Left forelimb (tissue), 1 donor: ENCODE data around the gene ATF6B.
"Not testable (repeated sequence)": the region's sequence is repeated elsewhere in the genome, so short reads cannot be mapped to it uniquely, and the experiment has no call there.

ENCODE experiments used
- DNase-seq: peaks from one replicate; pipeline ENCODE4 v3.0.0-alpha.2; 2018; ENCODE audit warnings: low spot score

ATF6B gene

DNA sequence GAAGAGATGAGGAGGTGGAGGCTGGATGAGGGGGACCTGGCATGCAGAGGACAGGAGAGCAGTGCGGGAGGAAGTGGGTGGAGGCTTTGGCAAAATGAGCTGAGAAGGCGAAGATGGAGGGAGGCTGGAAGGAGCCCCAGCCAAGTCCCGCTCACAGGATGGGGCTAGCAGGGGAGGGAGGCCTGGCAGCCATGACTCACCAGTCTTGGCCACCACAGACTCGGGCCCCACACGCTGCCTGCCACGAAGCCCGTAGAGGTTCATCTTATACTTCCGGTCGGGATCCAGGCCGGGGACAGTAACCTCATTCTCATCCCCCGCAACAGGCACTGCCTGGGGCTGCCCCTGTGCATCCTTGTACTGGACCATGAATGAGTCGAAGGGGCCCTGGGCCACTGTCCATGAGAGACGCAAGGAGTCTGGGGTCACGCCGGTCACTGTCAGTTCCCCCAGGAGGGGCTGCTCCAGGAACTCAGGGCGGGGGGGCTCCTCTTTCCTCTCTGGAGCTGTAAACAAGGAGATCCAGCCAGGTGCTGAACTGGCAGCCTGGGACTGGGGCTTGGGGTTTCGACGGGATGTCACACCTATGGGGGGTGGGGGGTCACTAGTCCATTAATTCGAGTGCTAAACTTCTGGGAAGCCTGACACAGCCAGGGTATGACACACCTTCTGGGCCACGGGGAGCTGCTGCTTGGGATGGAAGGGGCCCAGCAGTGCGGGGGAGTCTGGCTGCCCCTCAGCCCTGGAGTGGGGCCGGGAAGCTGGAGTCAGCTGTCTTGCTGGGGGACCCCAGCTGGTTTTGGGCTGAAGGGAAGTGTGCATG lies 46.7 kb downstream of the ATF6B start:
- DNase-seq: peak; percentile 83

DNA sequence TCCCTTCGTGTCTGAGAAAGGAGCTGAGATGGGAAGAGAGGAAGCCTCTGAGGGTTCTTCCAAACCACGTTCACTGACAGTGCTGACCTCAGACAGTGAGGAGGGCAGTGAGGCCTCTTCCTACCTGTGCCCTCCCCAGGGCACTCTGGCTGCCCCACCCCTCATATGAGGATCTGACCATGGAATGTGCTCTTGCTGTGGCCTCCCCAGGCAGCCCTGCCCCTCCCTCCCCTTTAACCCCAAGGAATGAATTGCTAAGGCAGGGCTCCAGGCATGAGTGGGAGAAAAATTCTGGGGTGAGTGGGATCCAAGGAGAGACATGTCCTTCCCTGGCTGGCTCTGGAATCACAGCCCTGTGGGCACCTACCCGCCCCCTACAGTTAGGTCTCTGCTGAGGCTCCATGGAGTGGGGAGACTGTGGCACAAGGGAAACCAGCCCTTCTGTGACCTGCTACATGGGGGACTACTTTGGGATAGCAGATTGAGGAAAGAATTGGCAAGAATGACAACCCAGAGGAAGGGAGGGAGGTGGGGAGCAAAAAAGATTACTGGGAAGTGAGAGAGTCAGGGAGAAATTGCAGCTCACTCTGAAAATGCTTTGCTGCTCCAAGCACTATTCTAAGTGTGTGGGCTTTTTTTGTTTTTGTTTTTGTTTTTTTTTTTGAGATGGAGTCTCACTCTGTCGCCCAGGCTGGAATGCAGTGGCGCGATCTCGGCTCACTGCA lies 48.3 kb downstream of the ATF6B start:
- DNase-seq: no peak

DNA sequence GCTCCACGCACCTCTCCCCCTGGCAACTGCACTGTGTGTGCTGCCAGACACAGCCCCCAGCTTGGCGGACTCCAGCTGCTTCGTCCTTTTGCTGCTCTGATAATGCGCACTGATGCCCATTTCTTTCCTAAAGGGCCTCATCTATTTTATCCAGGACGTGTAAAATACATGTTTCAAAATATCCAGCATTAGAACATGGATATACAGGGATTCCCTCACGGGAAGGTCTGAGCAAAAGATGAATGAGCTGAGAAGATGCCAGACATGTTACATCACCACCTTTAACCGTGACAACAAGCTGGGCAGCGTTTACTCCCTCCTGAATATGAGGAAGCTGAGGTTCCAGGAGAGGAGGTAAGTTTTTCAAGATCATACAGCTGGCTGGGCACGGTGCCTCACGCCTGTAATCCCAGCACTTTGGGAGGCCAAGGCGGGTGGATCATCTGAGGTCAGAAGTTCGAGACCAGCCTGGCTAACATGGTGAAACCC lies 51.7 kb downstream of the ATF6B start:
- DNase-seq: no peak

DNA sequence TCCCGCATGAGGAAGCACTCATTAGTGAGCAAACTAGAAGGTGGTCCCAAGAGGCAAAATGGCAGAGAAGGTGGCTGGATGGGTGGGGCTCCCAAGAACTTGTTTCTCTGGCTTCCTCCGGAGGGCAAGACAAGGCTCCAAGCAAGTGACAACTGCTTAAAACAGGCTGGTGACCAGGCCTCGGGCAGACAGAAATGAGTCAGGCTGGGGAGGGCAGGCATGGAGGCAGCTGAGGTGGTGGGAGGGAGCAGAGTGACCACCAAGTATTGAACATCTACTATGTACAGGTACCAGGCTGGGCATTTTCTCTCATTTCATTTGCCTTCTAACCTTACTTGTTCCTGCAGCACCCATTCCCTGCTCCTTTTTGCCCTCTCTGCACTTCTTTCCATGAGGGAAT lies 52.3 kb downstream of the ATF6B start:
- DNase-seq: no peak

DNA sequence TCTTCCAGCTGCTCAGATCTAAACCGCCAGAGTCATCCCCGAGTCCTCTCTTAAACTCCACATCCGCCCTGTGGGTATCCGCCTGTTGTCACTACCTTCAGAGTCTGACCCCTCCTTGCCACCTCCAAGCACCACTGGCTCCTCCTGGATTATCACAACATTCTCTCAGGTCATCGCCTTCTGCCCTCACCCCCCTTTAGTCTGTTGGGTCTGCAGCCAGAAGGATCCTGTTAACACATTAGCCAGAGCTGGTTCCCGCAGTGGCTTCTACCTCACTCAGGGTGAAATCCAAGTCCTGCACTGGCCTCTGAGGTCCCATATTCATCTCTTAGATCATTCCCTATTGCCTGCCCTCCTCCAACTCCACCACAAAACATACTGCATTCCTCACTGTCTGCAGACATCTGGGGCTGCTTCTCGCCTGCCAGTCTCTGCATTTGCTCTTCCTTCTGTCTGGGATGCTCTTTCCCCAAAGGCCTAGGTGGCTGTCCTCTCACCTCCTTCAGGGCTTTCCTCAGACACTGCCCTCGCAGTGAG lies 53.0 kb downstream of the ATF6B start:
- DNase-seq: no peak

DNA sequence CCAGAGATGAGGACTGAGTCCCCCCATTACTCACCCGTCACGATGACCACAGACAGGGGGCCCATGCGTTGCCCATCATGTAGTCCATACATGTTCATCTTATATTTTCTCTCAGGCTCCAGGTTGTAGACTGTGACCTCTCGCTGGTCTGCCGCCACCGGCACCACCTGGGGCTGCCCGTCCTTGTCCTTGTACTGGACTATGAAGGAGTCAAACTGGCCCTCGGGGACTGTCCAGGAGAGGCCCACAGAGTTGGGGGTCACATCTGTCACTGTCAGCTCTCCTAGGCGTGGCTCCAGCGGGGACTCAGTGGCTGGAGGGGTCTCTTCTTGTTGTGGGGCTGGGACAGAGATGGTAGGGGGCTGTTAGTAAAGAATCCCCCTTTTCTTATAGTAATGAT lies 54.4 kb downstream of the ATF6B start:
- DNase-seq: no peak

DNA sequence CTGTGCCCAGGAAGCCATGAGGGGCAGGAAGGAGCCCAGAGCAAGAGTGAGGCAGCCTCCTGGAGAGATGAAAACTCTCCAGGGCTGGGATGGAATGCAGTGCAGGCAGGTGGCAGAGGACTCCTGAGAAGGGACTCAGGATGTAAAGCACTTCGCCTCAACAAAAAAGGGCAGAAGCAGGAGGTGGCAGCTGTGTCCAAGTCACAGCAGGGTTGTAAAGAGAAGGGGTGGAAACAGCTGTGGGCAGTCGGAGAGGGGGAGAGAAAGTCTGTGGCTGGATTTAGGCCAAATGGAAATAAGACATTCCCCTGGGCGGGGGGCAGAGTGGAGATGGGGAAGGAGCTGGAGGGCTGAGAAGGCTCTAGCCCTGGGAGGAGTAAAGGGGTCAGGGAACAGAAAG lies 54.9 kb downstream of the ATF6B start:
- DNase-seq: no peak

DNA sequence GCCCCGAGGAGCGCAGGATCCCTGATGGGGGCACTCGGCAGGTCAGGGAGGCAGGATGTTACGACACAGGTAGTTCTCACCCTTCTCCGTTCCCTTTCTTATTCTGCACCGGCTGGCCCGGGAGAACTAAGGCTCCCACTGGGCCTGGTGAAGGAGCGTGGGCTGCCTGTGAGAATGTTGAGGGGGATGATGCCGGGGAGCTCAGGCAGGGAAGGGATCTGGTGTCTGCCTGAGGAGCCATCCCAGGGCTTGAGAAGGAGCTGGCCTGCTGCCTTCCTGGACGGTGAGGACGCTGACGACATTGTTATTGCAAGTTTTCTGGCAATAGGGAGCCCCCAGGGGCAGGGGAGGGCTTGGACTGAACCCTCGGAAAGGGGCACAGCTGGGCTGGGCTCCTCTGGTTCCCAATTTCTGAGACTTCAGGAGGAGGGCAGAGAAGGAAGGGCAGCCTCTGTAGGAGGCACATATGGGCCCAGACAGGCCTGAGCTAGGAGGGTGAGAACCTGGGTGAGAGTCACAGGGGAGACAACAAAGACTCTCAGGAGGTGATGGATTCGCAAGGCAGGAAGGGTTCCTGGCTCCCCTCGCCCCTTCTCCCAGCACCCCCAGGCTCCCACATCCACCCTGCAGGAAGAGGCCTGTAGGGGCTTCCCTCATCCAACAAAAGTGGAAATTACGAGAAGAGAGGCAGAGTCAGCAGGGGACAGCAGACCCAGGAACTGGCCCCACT lies 57.1 kb downstream of the ATF6B start:
- DNase-seq: no peak

DNA sequence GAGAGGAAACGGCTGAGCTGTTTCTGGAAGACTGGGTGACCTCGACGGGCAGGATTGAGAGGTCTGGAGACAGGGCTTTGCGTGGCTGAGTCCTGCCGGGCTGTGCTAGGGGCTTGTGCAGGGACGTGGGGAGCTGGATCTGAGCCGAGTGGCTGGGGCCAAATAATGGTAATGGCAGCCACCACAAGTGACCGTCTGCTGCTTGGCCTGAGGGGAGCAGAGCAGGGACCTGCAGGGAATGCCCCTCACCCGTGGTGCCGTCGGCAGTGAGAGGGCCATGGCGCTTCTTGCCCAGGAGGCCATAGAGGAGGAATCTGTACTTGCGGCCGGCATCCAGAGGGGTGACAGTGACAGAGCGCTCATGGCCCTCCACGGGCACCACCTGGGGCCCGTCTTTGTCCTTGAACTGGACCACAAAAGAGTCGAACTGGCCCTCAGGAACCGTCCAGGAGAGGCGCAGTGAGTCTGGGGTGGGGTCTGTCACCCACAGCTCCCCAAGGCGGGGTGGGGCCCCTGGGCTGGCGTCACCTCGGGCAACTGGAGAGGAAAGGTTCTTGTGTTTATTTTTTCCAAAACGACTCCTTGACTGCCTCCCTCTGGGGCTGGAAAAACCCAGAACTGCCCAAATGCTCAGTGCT lies 58.0 kb downstream of the ATF6B start:
- DNase-seq: no peak

DNA sequence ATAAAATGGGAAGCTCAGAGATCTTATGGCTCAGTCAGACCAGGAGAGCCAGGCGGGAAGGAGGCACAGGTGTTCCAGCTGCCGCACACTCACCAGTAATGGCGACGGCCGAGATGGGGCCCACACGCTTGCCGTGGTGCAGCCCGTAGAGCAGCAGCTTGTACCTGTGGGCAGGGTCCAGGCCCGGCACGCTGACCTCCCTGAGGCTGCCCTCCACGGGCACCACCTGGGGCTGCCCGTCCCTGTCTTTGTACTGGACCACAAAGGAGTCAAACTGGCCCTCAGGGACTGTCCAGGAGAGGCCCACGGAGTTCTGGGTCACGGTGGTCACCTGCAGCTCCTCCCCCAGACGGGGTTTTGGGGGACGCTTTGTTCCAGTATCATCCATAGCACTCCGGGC lies 58.6 kb downstream of the ATF6B start:
- DNase-seq: no peak

DNA sequence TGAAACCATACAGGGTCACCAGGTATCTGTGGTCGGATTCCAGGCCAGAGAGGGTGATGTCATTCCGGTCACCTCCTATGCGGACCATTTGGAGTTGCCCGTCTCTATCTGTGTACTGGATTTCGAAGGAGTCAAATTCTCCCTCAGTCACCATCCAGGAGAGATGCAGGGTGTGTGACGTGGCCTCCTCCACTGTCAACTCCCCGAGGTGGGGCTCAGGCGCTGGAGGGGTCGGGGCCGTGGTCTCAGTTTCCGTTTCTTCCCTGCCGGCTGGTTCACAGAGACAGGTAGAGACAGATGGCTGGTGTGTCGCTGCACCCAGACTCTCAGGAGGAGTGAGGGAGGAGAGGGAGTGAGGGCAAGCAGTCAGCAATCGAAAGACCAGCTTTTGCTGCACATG lies 59.2 kb downstream of the ATF6B start:
- DNase-seq: no peak

DNA sequence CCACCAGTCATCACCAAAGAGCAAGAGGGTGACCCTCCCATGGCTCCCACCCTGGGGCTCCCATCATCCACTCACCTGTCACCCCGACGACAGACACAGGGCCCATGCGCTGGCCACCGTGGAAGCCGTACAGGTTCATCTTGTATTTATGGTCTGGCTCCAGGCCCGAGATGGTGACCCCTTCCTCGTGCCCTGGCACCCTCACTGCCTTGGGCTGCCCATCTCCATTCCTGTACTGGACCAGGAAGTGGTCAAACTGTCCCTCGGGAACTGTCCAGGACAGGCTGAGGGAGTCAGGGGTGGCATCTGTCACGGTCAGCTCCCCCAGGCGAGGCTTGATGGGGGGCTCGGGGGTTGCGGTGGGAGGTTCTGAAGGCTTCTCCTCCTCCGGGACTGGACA lies 59.7 kb downstream of the ATF6B start:
- DNase-seq: not testable (repeated sequence)

DNA sequence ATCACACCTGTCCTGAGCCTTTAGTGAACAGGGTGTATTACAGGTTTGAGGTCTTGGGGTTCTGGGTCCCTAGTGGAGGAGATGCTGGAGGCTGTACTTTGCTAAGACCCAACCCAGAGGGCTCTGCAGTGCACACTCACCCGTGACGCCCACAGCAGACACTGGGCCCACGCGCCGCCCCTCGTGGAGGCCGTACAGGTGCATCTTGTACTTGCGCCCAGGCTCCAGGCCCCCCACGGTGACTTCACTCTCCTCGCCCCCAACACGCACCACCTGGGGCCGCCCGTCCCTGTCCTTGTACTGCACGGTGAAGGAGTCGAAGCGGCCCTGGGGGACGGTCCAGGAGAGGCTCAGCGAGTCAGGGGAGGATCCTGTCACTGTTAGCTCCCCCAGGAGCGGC lies 60.5 kb downstream of the ATF6B start:
- DNase-seq: not testable (repeated sequence)
